ENCODE results near the gene SLC22A13. TPM values are rescaled to one million over a fixed set of nuclear protein-coding genes. Genes with fewer than 3 reads are reported as not detected.

The SLC22A13 gene
- total and polyA plus RNA-seq, 2 experiments from 2014 or later = 0.13 to 0.66 TPM

- Histone ChIP-seq H2AFZ (no peak overlapping the region), H3K9me2 (ENCODE audit: insufficient read depth) (peaks cover 3% of the 10 kb centered on the region; the same call in 1 of the 2 replicates), H3F3A (replicated peaks; ENCODE audit: low read depth) (no peaks in the 10 kb centered on the region), H3K4me2 (no peak overlapping the region), H4K20me1 (replicated peaks; ENCODE audit: insufficient read depth) (no peaks in the 10 kb centered on the region), H3K27me3 (ENCODE audit: insufficient read depth) (no peaks in the 10 kb centered on the region), H3K79me2 (replicated peaks; ENCODE audit: insufficient read depth) (no peaks in the 10 kb centered on the region), H3K4me1 (ENCODE audit: insufficient read depth) (no peaks in the 10 kb centered on the region), H3K36me3 (ENCODE audit: insufficient read depth) (no peaks in the 10 kb centered on the region), H3K4me3 (no peak overlapping the region), H3K27ac (ENCODE audit: low read depth) (no peak overlapping the region)
- Mint-ChIP-seq H3K4me3 (no peak overlapping the region), H3K4me1 (no peaks in the 10 kb centered on the region), H3K36me3 (ENCODE audit: low read depth) (no peaks in the 10 kb centered on the region; the same call in 2 of the 3 replicates), H3K27me3 (ENCODE audit: insufficient read depth, low read depth, poor library complexity) (peaks cover 8% of the 10 kb centered on the region), H3K27ac (no peak overlapping the region), H3K9me3 (peaks cover 9% of the 10 kb centered on the region; the same call in 2 of the 3 replicates)
- ATAC-seq (no peak), DNase-seq (ENCODE audit: low spot score) (no peak)
- no peak for TF ChIP-seq JUNB (IDR thresholded peaks at IDR 0.05; ENCODE audit: unreplicated experiment)
- TF ChIP-seq ZNF462 (CRISPR knock-in tag; IDR thresholded peaks at IDR 0.05) = no peak
- no peak for TF ChIP-seq ZNF114 (CRISPR knock-in tag; IDR thresholded peaks at IDR 0.05)
- TF ChIP-seq REST (IDR thresholded peaks at IDR 0.05; ENCODE audit: unreplicated experiment) = no peak
- no peak for TF ChIP-seq ZNF331 (CRISPR knock-in tag; IDR thresholded peaks at IDR 0.05; ENCODE audit: low read depth)
- no peak for TF ChIP-seq CREB1 (CRISPR knock-in tag; IDR thresholded peaks at IDR 0.05; ENCODE audit: low read depth)
- TF ChIP-seq EZH2phosphoT487 (IDR thresholded peaks at IDR 0.05; ENCODE audit: unreplicated experiment) = no peak
- TF ChIP-seq POLR2AphosphoS5 (IDR thresholded peaks at IDR 0.05; ENCODE audit: low read depth) = no peak
- no peak for TF ChIP-seq STAT1 (IDR thresholded peaks at IDR 0.05; ENCODE audit: unreplicated experiment)
- no peak for TF ChIP-seq NANOG (IDR thresholded peaks at IDR 0.05; ENCODE audit: borderline replicate concordance)
- no peak for TF ChIP-seq CTCF (conservative IDR thresholded peaks at IDR 0.05; ENCODE audit: low read depth in 2 of 2)
- no peak for TF ChIP-seq EZH2 (IDR thresholded peaks at IDR 0.05; ENCODE audit: low read depth, unreplicated experiment)
- no peak for TF ChIP-seq ETS1 (IDR thresholded peaks at IDR 0.05)
These were observed 59.6 kb downstream of the SLC22A13 start for GRCh38 chr3:38325256-38325655.
